Measurements from ENCODE around the gene TIMP3.

DNA sequence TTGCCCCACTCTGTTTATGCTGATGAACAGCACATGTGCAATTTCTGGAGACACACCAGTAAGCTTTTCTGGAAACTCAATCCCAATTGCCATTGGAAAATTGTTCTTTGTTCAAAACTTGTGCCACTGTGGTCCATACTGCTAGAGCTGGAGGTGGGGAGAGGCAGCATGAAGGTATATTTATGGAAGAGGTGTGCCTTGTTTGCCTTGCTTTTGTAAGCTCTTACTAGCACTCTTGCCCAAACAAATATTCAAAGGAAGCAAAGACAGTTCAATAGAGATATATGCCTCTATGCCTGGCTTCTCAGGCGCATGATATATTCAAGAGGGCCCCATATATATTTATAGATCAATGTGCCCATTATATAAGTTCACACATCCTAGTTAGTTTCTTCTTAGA lies 42.7 kb downstream of the TIMP3 start:
- no peak for TF ChIP-seq POLR2A (IDR thresholded peaks at IDR 0.05)
- TF ChIP-seq POLR2AphosphoS5 (IDR thresholded peaks at IDR 0.05) = no peak
- TF ChIP-seq, protein P1, sequence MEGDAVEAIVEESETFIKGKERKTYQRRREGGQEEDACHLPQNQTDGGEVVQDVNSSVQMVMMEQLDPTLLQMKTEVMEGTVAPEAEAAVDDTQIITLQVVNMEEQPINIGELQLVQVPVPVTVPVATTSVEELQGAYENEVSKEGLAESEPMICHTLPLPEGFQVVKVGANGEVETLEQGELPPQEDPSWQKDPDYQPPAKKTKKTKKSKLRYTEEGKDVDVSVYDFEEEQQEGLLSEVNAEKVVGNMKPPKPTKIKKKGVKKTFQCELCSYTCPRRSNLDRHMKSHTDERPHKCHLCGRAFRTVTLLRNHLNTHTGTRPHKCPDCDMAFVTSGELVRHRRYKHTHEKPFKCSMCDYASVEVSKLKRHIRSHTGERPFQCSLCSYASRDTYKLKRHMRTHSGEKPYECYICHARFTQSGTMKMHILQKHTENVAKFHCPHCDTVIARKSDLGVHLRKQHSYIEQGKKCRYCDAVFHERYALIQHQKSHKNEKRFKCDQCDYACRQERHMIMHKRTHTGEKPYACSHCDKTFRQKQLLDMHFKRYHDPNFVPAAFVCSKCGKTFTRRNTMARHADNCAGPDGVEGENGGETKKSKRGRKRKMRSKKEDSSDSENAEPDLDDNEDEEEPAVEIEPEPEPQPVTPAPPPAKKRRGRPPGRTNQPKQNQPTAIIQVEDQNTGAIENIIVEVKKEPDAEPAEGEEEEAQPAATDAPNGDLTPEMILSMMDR (IDR thresholded peaks at IDR 0.05) = no peak

Measured in stomach (tissue), 4 donors.